Sigmoid colon (tissue), 4 donors: ENCODE results near the gene HDAC4.

Source experiments
- POLR2A ChIP-seq, 2 donors: fragments of 450-650 bp; IDR thresholded peaks; one replicate each; pipeline ENCODE4 v1.6.1; 2016; ENCODE audit warnings: antibody characterized with exemption in 2 of 2, mild to moderate bottlenecking in 2 of 2, moderate library complexity in 2 of 2
- POLR2AphosphoS5 ChIP-seq, 4 donors: sonication (generic); formaldehyde crosslinking; IDR thresholded peaks; one replicate each; pipeline ENCODE4 v1.6.1; 2017; ENCODE audit warnings: antibody characterized with exemption in 4 of 4
- TF ChIP-seq, protein P1 (sequence below), 4 experiments: fragments of 450-650 bp in 3 of 4; fragments of 200-600 bp in 1 of 4; IDR thresholded peaks; one replicate each; pipeline ENCODE4 v1.5.1; 2016 to 2019; ENCODE audit warnings: antibody characterized with exemption in 4 of 4, mild to moderate bottlenecking in 3 of 4, moderate library complexity in 2 of 4

DNA sequence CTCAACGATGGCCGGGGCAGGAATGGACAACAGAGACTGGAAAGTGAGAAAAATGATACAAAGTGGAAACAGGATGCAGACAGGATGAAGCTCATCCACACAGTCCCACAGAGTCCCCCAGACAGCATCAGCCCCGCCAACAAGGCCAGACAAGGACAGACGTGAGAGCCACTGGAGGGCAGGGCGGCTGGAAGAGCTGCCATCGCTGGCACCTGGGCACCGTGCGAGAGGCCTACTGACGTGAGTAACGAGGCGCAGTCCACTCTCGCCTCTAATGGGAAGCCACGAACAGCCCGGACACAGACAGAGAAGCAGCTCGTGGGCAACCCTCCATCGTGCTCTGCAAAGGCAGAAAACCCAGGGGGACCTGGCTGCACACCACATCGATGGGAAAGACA, 17.1 kb downstream of the HDAC4 start:
- TF ChIP-seq, protein P1, sequence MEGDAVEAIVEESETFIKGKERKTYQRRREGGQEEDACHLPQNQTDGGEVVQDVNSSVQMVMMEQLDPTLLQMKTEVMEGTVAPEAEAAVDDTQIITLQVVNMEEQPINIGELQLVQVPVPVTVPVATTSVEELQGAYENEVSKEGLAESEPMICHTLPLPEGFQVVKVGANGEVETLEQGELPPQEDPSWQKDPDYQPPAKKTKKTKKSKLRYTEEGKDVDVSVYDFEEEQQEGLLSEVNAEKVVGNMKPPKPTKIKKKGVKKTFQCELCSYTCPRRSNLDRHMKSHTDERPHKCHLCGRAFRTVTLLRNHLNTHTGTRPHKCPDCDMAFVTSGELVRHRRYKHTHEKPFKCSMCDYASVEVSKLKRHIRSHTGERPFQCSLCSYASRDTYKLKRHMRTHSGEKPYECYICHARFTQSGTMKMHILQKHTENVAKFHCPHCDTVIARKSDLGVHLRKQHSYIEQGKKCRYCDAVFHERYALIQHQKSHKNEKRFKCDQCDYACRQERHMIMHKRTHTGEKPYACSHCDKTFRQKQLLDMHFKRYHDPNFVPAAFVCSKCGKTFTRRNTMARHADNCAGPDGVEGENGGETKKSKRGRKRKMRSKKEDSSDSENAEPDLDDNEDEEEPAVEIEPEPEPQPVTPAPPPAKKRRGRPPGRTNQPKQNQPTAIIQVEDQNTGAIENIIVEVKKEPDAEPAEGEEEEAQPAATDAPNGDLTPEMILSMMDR (IDR thresholded peaks at IDR 0.05): no peak
- TF ChIP-seq POLR2AphosphoS5 (IDR thresholded peaks at IDR 0.05) (no peak), POLR2A (IDR thresholded peaks at IDR 0.05) (no peak)
